ENCODE results near the gene HYAL4.

DNA sequence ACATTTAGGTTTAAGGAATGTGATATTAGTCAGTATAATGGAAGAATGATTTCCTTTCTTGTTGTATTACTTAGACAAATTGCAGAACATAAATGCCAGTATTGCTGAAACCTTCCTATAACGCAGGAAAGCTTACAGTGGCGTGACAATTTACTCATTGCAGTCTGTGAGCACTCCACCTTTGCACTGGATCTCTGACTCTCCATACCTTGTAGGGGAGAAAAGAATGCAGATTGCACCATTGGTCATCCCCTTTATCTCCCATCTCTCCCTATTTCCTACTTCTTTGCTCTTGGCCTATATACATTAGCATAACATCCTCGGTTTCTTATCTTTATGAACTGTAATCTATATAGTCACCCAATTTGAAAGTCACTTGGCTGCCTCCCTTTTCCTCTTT, 28.1 kb upstream of the HYAL4 start:
- no peak for TF ChIP-seq CTCF (conservative IDR thresholded peaks at IDR 0.05; ENCODE audit: low read depth, low read length)
- TF ChIP-seq EZH2 (IDR thresholded peaks at IDR 0.05; ENCODE audit: borderline replicate concordance, low read depth, low read length, poor library complexity, severe bottlenecking): no peak
